Spleen (tissue), 11 donors: ENCODE results near the gene PCDHGC4. TPM values are rescaled to one million over a fixed set of nuclear protein-coding genes. Genes with fewer than 3 reads are reported as not detected.

Experiments used
- DNase-seq: peaks from one replicate; pipeline ENCODE4 v3.0.0-alpha.2; 2020
- H3K27ac ChIP-seq, 8 donors: fragments of 200-600 bp; sonication (generic) in 7 of 8; 1 replicate in 4 of 8; 2 replicates in 4 of 8; pipeline versions ENCODE4 v1.5.0 to v1.8.0; 2016 to 2021; ENCODE audit warnings: inconsistent platforms in 4 of 8, mild to moderate bottlenecking in 4 of 8, moderate library complexity in 1 of 8
- H3K27me3 ChIP-seq, 7 donors: fragments of 200-600 bp; sonication (generic) in 6 of 7; replicated peaks in 1 of 7; 1 replicate in 4 of 7; 2 replicates in 3 of 7; pipeline versions ENCODE4 v1.5.0 to v1.8.0; 2016 to 2021; ENCODE audit warnings: inconsistent platforms in 3 of 7, mild to moderate bottlenecking in 1 of 7
- H3K36me3 ChIP-seq, 6 donors: fragments of 200-600 bp; sonication (generic) in 5 of 6; 1 replicate in 4 of 6; 2 replicates in 2 of 6; pipeline versions ENCODE4 v1.5.0 to v1.8.0; 2016 to 2021; ENCODE audit warnings: inconsistent platforms in 2 of 6
- H3K4me1 ChIP-seq, 6 donors: fragments of 200-600 bp; sonication (generic) in 5 of 6; 1 replicate in 3 of 6; 2 replicates in 3 of 6; pipeline versions ENCODE4 v1.5.0 to v1.8.0; 2016 to 2021; ENCODE audit warnings: inconsistent platforms in 3 of 6
- H3K4me3 ChIP-seq, 8 donors: fragments of 200-600 bp; sonication (generic) in 7 of 8; 1 replicate in 4 of 8; 2 replicates in 4 of 8; pipeline versions ENCODE4 v1.5.0 to v1.8.0; 2016 to 2021; ENCODE audit warnings: inconsistent platforms in 4 of 8, mild to moderate bottlenecking in 4 of 8, moderate library complexity in 2 of 8
- H3K9me3 ChIP-seq, 8 donors: fragments of 200-600 bp; sonication (generic) in 7 of 8; 1 replicate in 4 of 8; 2 replicates in 4 of 8; pipeline versions ENCODE4 v1.5.0 to v1.8.0; 2016 to 2021; ENCODE audit warnings: inconsistent platforms in 4 of 8
- POLR2A ChIP-seq, 3 donors: fragments of 450-650 bp; IDR thresholded peaks; one replicate each; pipeline ENCODE4 v1.5.1; 2017; ENCODE audit warnings: antibody characterized with exemption in 3 of 3, mild to moderate bottlenecking in 1 of 3
- POLR2AphosphoS5 ChIP-seq, 3 donors: sonication (generic); formaldehyde crosslinking; IDR thresholded peaks; one replicate each; pipeline ENCODE4 v1.5.1; 2017; ENCODE audit warnings: antibody characterized with exemption in 3 of 3
- WGBS, 5 donors: extraction: QIAGEN DNeasy Blood & Tissue Kit in 3 of 5; methylation state at CpG; one replicate each; pipeline versions ENCODE4 v1.1.5 to v1.1.7; 2013 to 2018; 5-methylcytosine and 5-hydroxymethylcytosine counted together
- intact Hi-C: fragments of 100-400 bp; cut with DNase I; formaldehyde crosslinking; loops from one replicate; pipeline ENCODE4 v1.15.0; 2023; ENCODE audit warnings: low total_unique reads
- polyA plus RNA-seq, 3 donors: library from polyadenylated mRNA; stranded (reverse); fragments of 200-250 nt; gene quantifications; one replicate each; pipeline ENCODE4 v1.2.1, GENCODE V29; 2013
- total RNA-seq, 7 donors: library from RNA; depleted of rRNA in 3 of 7; stranded (reverse); fragments of >200 nt in 3 of 7; fragmentation: NEBNext Ultra II Directional in 4 of 7; extraction: Animal tissue kit (Norgen Biotek cat#: 25700) in 4 of 7; gene quantifications; one replicate each; pipeline versions ENCODE4 v1.1.0 to v1.2.1, GENCODE V29; 2016 to 2021
- TF ChIP-seq, protein P1 (sequence below), 11 experiments: fragments of 200-600 bp in 7 of 11; fragments of 450-650 bp in 4 of 11; sonication (generic) in 4 of 11; IDR thresholded peaks in 8 of 11; conservative IDR thresholded peaks in 3 of 11; 1 replicate in 7 of 11; 2 replicates in 4 of 11; pipeline versions ENCODE4 v1.4.0 to v1.8.0; 2016 to 2021; ENCODE audit warnings: antibody characterized with exemption in 11 of 11, inconsistent platforms in 4 of 11, mild to moderate bottlenecking in 1 of 11
- donor health status: healthy with polysubstance abuse.
- donor health status: DM: no; HTN: no; CAD: no; lungs with moderate emphysema.
- donor health status: DM: no; HTN: no; CAD: no.
- donor health status: Bipolar disorder and iron deficiency.
- donor health status: healthy.
- donor health status: DM: no; HTN: no; CAD: no.
- donor health status: DM: yes; HTN: yes; CAD: no.

PCDHGC4 gene
- total and polyA plus RNA-seq, 10 donors = 0.03 to 3.9 (median 1.4) TPM; not detected in 1

DNA sequence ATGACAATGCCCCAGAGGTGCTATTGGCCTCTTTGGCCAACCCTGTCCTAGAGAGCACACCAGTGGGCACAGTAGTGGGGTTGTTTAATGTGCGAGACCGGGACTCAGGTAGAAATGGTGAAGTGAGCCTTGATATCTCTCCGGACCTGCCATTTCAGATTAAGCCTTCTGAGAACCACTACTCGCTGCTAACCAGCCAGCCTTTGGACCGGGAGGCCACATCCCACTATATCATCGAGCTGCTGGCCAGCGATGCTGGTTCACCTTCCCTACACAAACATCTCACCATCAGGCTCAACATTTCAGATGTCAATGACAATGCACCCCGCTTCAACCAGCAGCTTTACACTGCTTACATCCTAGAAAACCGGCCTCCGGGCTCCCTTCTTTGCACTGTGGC is 5.4 kb downstream of the PCDHGC4 start:
- no peak overlapping the region for H3K4me3 ChIP-seq
- peaks cover 0 to 97% (median 29%) of the 10 kb centered on the region in 7 donors for H3K27me3 ChIP-seq
- intact Hi-C loops = no loop called here
- 91 to 95% (median 94%) methylated on average over 10 of the region's 10 CpGs for WGBS, 5 donors
- H3K27ac ChIP-seq = no peak overlapping the region
- no peaks in the 10 kb centered on the region for H3K9me3 ChIP-seq
- peaks cover 3 to 54% (median 27%) of the 10 kb centered on the region in 6 donors for H3K4me1 ChIP-seq
- no peak for DNase-seq
- TF ChIP-seq, protein P1, sequence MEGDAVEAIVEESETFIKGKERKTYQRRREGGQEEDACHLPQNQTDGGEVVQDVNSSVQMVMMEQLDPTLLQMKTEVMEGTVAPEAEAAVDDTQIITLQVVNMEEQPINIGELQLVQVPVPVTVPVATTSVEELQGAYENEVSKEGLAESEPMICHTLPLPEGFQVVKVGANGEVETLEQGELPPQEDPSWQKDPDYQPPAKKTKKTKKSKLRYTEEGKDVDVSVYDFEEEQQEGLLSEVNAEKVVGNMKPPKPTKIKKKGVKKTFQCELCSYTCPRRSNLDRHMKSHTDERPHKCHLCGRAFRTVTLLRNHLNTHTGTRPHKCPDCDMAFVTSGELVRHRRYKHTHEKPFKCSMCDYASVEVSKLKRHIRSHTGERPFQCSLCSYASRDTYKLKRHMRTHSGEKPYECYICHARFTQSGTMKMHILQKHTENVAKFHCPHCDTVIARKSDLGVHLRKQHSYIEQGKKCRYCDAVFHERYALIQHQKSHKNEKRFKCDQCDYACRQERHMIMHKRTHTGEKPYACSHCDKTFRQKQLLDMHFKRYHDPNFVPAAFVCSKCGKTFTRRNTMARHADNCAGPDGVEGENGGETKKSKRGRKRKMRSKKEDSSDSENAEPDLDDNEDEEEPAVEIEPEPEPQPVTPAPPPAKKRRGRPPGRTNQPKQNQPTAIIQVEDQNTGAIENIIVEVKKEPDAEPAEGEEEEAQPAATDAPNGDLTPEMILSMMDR (IDR thresholded peaks at IDR 0.05 in 8 of 11, conservative IDR thresholded peaks at IDR 0.05 in 3 of 11) = no peak
- no peak for TF ChIP-seq POLR2AphosphoS5 (IDR thresholded peaks at IDR 0.05)
- no peak for TF ChIP-seq POLR2A (IDR thresholded peaks at IDR 0.05)
- H3K36me3 ChIP-seq = peaks cover 0 to 12% (median 0%) of the 10 kb centered on the region in 6 donors

DNA sequence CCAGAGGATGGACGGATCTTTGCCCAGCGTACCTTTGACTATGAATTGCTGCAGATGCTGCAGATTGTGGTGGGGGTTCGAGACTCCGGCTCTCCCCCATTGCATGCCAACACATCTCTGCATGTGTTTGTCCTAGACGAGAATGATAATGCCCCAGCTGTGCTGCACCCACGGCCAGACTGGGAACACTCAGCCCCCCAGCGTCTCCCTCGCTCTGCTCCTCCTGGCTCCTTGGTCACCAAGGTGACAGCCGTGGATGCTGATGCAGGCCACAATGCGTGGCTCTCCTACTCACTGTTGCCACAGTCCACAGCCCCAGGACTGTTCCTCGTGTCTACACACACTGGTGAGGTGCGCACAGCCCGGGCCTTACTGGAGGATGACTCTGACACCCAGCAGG is 5.9 kb downstream of the PCDHGC4 start:
- 82 to 100% (median 87%) methylated on average over 8 to 13 of the region's 13 CpGs for WGBS, 5 donors
- DNase-seq = no peak
- Histone ChIP-seq H3K4me1 (peaks cover 3 to 52% (median 28%) of the 10 kb centered on the region in 6 donors), H3K4me3 (peak overlapping the region in 1 of 8 donors; percentile 66), H3K27me3 (peaks cover 0 to 97% (median 24%) of the 10 kb centered on the region in 7 donors), H3K36me3 (peaks cover 0 to 12% (median 0%) of the 10 kb centered on the region in 6 donors), H3K9me3 (no peaks in the 10 kb centered on the region), H3K27ac (no peak overlapping the region)
- TF ChIP-seq POLR2AphosphoS5 (IDR thresholded peaks at IDR 0.05) = no peak
- no peak for TF ChIP-seq POLR2A (IDR thresholded peaks at IDR 0.05)
- TF ChIP-seq, protein P1 (IDR thresholded peaks at IDR 0.05 in 8 of 11, conservative IDR thresholded peaks at IDR 0.05 in 3 of 11) = no peak
- intact Hi-C loops = no loop called here

DNA sequence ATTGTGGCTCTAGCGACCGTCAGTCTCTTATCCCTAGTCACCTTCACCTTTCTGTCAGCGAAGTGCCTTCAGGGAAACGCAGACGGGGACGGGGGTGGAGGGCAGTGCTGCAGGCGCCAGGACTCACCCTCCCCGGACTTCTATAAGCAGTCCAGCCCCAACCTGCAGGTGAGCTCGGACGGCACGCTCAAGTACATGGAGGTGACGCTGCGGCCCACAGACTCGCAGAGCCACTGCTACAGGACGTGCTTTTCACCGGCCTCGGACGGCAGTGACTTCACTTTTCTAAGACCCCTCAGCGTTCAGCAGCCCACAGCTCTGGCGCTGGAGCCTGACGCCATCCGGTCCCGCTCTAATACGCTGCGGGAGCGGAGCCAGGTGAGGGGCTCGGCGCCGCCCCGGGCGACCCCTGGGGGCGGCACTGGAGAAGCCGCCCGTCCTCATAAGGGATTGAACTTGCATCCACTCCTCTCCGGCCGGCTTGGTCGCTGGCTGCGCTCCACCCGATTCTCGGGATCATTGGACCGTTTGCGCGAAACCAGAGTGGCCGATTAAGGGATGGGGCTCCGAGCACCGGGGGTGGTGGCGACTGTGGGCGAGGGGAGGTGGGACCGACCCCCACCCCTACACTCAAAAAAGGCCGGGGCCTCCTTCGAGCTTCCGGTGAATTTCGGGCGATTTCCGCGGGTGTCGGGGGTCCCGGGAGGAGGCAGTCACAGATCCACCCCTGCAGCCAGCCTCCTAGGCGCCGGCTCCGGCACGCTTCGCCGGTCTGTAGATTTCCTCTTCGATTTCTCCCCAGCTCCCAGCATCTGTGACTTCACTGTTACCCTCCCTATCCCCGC is 6.7 kb downstream of the PCDHGC4 start:
- TF ChIP-seq POLR2AphosphoS5 (IDR thresholded peaks at IDR 0.05) (no peak), POLR2A (IDR thresholded peaks at IDR 0.05) (no peak)
- TF ChIP-seq, protein P1 (IDR thresholded peaks at IDR 0.05 in 8 of 11, conservative IDR thresholded peaks at IDR 0.05 in 3 of 11) = no peak
- H3K9me3 ChIP-seq = no peaks in the 10 kb centered on the region
- peak overlapping the region in 7 of 8 donors; percentile 16 to 66 (median 27) for H3K4me3 ChIP-seq
- peaks cover 3 to 52% (median 29%) of the 10 kb centered on the region in 6 donors for H3K4me1 ChIP-seq
- no peak for DNase-seq
- peaks cover 0 to 12% (median 0%) of the 10 kb centered on the region in 6 donors for H3K36me3 ChIP-seq
- peaks cover 0 to 96% (median 16%) of the 10 kb centered on the region in 7 donors for H3K27me3 ChIP-seq
- H3K27ac ChIP-seq = no peak overlapping the region
- intact Hi-C loops = no loop called here
- 19 to 51% (median 24%) methylated on average over 26 to 66 of the region's 66 CpGs for WGBS, 5 donors
